Stimulated activated CD4-positive, alpha-beta T cell treated with anti-CD3 and anti-CD28 coated beads, Interleukin-15, amount 100 ng/mL, for 24 hours (primary cell): Measurements from ENCODE around the gene PTCSC3.
"Not testable (repeated sequence)": the region's sequence is repeated elsewhere in the genome, so short reads cannot be mapped to it uniquely, and the experiment has no call there.

ENCODE experiments used
- DNase-seq: peaks from one replicate; pipeline ENCODE4 v3.0.0-alpha.2; 2020

Gene PTCSC3

DNA sequence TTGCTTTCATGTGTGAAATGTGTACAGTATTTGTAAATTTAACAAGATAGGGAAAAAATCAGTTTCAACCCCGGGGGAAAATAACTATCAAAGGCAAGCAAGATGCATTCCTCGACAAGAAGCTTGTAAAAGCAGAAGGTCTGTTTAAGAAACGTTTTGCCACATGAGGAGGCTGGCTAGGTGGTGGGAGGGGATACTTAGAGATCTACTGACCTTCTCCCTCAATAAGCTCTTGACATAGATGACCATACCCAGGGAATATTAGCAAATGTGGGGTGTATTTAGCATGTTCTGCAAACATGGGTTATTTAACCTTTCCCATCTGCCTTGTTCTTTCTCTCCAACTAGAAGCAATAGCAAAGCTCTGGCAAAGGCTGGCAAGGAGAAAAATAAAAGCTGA is 4.9 kb downstream of the PTCSC3 start:
- DNase-seq: no peak

DNA sequence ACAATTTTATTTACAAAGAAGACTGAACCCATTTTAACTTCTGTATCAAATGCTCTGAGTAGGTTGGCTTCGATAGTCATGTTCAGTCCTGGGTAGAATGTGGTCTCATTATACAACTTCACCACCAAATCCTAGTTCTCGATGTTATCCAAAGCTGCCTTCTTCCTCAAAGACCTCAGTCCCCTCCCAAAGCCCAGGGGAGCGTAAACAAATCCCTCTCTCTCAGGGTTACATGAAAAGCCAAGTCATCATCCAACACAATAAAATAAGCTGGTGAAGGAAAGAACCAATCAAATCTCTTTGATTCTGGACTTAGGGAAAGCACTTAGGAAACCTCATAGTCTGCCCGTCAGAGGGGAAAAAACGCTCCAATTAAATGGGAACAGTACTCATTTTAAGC is 9.1 kb downstream of the PTCSC3 start:
- DNase-seq: no peak

DNA sequence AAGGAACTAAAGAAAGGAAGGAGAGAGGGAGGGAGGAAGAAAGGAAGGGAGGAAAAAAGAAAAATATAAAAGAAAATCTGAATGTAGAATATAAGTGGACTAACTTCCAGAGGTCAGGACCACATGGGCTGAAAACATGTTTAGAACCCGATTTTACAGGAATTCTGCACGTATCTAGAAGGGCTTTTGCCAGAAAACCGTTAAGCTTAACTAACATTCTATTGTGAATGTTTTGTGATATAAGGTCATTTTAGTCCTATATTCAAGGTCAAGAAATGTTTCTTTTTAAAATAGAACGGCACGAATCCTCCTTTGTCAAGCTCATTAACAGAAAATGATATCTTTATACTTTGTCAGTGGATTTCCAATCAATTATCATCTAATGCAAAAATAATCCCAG is 13.1 kb downstream of the PTCSC3 start:
- no peak for DNase-seq

DNA sequence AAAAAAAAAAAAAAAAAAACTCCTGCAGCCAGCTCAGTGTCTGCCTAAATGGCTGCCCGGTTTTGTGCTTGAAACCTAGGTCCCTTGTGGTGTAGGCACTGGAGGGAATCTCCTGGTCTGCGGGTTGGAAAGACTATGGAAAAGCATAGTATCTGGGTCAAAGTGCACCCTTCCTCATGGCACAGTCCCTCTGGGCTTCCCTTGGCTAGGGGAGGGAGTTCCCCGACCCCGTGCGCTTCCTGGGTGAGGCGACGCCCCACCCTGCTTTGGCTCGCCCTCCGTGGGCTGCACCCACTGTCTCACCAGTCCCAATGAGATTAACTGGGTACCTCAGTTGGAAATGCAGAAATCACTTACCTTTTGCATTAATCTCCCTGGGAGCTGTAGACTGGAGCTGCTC is 14.3 kb downstream of the PTCSC3 start:
- no peak for DNase-seq

DNA sequence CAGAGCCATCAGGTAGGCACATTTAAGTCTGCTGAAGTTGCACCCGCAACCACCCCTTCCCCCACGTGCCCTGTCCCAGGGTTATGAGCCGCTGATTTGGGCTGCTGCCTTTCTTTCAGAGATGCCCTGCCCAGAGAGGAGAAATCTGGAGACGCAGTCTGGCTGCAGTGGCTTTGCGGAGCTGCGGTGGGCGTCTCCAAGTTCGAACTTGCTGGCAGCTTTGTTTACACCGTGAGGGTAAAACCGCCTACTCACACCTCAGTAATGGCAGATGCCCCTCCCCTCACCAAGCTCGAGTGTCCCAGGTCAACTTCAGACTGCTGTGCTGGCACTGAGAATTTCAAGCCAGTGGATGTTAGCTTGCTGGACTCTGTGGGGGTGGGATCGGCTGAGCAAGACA is 14.7 kb downstream of the PTCSC3 start:
- no peak for DNase-seq

DNA sequence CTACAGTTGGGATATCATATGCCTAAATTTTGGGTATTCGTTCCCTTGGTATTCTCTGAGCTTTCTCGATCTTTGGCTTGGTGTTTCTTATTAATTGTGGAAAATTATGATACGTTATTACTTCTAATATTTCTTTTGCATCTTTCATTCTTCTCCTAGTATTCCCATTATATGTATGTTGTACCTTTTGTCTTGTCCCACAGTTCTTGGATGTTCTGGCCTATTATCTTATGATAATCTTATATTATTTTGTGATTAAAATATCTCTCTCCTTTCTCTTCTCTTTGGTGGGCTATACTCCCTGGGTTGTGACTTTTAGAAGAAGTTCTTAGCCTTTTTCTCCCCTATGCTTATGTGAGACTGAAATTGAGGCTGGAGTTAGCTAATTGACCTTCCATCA is 25.2 kb downstream of the PTCSC3 start:
- DNase-seq: no peak

DNA sequence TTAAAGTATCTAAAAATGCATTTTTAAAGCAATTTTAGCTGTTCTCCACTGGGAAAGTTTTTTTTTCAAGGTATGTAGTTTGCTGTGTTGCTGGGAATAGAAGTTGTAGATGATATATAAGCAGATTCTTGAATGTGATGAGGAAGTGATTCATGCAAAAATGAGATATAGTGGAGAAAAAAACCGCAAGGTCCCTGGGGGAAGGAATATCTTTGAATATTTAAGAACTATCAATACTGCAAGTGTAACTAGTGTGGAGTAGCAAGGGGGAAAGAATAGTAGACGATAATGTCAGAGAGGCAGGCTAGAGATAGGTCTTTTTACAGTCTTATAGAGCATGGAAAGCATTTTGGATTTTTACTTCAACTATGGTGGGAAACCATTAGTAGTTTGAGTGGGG is 42.5 kb downstream of the PTCSC3 start:
- no peak for DNase-seq

DNA sequence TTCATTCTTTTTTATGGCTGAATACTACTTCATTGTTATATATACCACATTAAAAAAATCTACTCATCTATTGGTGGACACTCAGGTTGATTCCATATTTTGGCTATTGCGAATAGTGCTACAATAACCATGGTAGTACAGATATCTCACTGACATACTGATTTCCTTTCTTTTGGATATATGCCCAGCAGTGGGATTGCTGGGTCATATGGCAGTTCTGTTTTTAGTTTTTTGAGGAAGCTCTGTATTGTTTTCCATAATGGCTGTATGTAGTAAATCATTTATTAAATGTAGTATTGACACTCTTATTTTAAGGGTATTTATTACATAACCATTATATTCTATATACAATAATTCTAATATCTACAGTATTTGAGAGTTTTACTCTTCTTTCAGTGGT is 43.7 kb downstream of the PTCSC3 start:
- DNase-seq: no peak

DNA sequence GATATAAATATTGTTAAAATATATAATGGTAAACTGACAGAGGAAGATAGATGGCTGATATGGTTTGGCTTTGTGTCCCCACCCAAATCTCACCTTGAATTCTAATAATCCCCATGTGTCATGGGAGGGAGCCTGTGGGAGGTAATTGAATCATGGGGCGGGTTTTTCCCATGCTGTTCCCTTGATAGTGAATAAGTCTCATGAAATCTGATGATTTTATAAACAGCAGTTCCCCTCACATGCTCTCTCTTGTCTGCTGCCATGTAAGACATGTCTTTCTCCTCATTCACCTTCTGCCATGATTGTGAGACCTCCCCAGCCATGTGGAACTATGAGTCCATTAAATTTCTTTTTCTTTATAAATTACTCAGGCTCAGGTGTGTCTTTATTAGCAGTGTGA is 46.3 kb downstream of the PTCSC3 start:
- no peak for DNase-seq

DNA sequence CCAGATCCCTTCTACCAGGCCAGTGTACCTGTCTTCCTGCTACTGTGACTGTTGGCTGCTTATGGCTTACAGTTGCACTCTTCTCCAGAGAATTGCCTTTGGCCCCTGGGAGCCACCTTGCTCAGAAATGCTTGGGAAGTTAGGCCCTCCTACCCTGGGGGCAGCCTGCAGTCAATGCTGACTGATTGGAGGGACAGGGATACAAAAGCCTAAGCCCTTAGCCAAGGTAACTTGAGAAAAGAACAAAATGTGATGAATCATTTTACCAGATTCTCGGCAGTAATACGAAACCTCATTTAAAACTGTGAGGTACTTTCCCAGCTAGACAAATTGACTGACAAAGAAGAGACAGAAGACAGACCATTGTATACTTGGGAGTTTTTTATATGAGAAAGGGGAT is 47.3 kb downstream of the PTCSC3 start:
- DNase-seq: no peak

DNA sequence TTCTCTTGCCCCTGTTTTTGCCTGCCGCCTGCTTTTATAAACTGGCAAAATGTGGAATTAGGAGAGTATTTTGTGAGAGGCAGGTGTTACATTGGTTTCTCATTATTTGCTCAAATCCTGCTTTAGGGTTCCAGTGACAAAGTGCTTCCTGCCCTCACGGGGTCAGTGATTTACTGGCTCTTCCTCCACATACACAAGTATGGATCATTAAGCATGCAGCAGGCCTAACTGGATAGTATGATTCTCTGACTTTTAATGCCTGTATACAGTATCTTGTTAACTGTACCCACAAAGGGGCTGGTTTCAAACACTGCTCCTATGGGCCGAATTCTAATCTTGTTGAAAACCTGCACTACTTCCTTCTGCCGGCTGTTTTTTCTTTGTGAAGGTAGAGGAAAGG is 63.2 kb downstream of the PTCSC3 start:
- DNase-seq: no peak

DNA sequence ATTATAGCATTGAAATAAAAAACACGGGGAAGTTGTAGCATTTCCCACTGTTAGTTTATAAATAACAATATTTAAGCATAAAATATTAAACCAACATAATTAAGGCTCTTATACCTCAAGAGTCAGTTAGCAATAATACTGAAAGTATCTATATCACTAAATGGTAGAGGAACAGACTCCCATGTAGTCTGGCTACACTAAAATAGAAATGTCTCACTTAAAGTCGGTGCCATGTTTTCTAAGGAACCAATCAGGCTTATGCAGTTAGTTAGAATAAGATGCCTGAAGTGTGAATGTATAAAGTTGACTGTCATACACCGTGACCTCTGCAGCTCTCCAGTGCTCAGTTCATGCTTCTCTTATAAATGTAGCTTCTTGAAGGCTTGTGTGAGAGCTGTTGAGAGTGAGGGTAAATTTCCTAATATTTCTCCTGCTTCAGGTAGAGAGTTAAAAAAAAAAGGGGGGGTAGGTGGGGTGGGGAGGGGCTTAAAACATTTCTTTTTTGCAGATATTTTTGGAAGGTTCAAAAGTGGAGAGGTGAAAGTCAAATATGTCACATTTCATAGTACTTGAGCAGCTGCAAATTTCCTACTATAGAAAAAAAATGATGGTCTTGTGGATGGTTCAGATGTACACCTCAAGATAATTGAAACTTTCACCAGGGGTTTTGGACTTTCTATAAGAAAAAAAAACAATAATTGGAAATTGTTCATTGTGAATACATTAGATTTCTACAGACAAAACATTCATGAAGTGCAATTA is 64.5 kb downstream of the PTCSC3 start:
- no peak for DNase-seq

DNA sequence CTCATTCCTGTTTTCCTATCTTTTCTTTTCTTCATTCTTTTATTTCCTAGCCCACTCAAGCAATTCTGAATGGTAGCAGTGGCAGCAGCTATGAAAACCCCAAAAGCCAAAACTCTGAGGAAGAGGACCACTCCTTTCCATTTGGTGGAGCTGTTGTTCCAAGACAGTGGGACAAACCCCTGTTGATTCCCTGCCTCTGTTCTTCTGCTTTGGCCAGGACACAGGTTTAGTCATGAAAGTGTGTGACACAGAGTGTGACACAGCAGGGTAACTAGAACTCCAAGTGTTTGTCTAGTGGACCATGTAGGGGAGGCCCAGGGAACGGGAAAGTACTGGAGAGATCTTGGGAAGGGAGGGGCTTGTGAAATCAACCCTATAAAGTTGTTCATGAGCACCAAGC is 71.1 kb downstream of the PTCSC3 start:
- no peak for DNase-seq

DNA sequence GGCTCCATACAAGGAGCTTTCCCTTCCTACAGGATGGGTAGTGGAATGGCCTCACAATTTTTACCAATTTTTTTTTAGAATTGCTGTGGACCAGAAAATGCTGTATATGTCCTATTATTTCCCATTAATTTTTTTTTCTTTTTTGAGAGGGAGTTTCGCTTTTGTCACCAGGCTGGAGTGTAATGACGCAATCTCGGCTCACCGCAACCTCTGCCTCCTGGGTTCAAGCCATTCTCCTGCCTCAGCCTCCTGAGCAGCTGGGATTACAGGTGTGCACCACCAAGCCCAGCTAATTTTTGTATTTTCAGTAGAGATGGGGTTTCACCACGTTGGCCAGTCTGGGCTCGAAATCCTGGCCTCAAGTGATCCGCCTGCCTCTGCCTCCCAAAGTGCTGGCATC is 72.3 kb downstream of the PTCSC3 start:
- DNase-seq: not testable (repeated sequence)

DNA sequence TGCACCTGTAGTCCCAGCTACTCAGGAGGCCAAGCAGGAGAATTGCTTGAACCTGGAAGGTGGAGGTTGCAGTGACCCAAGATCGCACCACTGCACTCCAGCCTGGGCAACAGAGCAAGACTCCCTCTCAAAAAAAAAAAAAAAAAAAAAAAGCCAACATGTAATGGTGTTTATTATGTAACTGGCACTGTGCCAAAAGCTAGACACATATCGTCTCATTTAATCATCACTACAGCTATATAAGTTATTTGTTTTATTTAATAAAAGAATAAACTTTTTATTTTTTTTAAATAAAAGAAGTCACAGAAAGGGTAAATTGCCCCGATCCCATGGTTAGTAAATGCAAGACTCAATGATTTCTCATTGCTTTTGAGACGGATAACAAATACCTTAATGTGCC is 76.9 kb downstream of the PTCSC3 start:
- DNase-seq: no peak

DNA sequence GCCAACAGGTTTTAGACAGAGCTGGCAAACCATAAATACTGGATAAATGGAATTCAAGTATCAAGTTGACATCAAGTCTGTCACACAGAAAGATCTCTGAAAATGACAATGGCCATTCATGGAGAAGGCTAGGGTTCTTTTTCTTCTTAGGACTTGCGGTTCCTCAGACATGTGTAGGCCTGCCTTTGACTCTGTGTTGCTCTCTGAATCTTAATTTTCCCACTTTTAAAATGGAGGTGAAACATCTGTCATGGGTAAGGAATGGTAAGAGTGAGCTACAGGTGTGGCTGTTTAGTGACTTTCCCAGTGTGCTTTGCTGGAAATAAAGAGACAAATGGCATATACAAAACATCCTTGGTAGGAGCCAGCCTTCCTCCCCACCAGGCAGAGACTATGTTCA is 79.2 kb downstream of the PTCSC3 start:
- no peak for DNase-seq

DNA sequence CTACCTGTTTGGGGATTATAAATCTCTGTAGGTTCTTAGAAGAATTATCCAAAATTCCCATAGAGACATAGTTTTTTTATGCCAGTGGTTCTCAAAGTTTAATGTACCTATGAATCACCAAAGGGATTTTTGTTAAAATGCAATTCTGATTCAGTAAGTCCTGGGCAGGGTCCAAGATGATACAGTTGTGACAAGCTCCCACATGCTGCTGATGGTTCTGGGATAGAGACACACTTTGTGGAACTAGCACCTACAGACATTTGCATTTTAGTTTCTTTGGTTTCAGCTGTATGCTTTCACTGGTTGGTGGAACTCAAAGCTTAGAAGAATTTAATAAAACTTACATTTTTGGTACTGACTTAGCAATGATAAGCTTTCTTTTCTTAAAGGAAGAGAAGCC is 80.4 kb downstream of the PTCSC3 start:
- DNase-seq: no peak

DNA sequence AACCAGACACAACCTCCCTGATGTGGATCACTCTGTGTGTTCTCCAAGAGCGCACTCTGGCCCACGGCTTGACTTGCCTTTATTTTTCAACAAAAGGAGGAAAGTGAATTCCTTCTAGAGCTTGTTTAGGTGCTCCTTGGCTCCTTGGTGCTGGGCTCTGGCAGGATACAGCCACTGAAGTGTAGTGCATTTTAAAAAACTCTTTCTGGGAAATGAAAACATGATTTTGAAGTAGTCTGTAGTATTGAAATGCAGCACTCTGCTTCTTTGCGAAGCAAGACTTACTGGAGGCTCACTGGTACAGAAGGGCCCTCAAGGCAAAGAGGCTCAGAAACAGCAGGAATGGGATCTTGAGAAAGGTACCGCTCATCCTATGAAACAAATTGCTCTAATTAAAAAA is 81.6 kb downstream of the PTCSC3 start:
- no peak for DNase-seq

DNA sequence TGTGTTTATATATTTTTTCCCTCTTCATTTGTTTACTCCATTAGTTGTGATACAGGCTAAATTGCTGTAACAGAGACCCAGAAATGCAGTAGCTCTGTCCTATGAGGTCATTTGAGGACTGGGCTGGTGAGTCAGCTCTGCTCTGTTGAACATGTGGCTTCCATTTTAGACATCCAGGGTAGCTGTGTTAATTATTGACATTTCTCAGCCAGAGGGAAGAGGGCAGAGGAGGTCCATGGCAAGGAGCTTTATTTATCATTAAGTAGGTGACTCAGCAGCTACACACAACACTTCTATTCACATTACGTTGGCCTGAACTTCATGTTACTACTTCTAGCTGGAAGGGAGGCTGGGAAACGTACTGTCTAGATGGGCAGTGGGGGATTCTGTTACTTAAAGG is 85.4 kb downstream of the PTCSC3 start:
- DNase-seq: no peak

DNA sequence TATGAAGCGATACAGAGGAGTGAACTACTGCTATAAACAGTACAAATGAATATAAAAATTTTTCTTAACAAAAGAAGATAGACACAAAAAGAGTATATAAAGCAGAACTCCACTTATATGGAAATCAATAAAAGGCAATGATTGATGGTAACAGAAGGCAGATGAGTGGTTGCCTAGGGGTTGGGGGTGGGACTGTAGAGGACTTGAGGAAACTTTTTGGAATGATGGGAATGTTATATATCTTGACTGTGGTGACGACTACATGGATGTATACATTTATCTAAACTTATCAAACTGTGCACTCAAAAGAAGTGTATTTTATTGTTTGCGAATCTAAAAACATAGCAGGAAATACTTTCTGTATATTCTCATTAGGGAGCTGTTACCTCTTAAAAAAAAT is 89.1 kb downstream of the PTCSC3 start:
- no peak for DNase-seq

DNA sequence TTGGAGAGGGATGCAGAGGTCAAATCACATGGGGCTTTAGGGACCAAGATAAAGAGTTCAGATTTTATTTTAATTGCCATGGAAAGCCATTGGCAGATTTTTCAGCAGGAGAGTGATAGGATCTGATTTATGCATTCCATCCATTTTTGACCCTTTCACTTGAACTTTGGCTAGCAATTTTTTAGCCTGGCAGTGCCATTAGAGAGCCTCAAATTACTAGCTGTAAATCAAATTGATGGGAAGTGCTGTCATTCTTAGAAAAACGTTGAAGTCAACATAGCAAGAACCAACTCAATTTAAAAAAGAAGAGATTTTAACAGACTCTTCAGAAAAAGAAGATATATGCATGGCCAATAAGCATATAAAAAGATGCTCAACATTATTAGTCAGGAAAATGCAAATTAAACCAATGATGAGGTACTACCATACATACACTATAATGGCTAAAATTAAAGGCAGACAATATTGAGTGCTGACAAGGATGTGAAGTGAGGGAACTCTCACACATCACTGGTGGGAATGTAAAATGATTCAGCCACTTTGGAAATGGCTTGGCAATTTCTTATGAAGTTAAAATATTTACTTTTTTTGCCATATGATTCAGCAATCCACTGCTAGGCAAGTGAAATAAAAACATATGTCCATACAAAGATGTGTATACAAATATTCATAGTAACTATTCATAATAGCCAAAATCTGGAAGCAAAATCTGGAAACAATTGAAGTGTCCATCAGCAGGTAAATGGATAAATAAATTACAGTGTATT is 89.7 kb downstream of the PTCSC3 start:
- DNase-seq: no peak

DNA sequence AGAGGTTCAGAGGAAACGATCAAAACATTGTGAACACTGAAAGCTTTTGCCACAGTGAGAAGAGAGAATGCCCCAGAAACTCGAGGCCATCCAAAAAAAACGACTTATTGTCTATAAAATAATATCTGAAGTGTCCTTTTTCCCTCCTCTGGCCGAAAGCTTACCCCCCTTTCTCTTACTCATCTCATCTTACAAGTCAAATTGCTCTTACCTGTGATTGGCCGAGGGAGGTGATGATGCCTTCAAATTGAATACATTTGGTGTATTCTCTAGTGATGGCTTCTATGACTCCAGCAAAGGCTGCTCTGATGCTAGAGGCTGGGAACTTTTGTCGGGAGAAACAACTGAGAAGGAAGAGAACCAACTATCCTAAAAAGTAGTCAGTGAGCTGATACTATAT is 90.7 kb downstream of the PTCSC3 start:
- no peak for DNase-seq
